GM23338 (cell line): ENCODE data around the gene MYF5. TPM values are rescaled to one million over a fixed set of nuclear protein-coding genes. Genes with fewer than 3 reads are reported as not detected.
A peak's percentile ranks its signal among the peaks of the same experiment; 100 is the strongest.

Experiments
- ATAC-seq: fragments of 200-7000 bp; cut with Tn5 transposase; 3 replicates; pipeline ENCODE4 v1.9.1; 2020
- DNase-seq: peaks from one replicate; pipeline ENCODE4 v3.0.0-alpha.2; 2015; ENCODE audit warnings: low spot score
- H2AFZ ChIP-seq: fragments of 200-600 bp; sonication (generic); 2 replicates; pipeline ENCODE4 v1.8.0; 2016; ENCODE audit warnings: antibody characterized with exemption, mild to moderate bottlenecking, moderate library complexity
- H3F3A ChIP-seq: fragments of 200-600 bp; sonication (generic); replicated peaks from 2 replicates; pipeline ENCODE4 v1.8.0; 2017; ENCODE audit warnings: antibody characterized with exemption, mixed run types, low read depth
- H3K27ac ChIP-seq: fragments of 200-600 bp; sonication (generic); 2 replicates; pipeline ENCODE4 v1.6.1; 2016; ENCODE audit warnings: low read depth
- H3K27me3 ChIP-seq: fragments of 200-600 bp; sonication (generic); 2 replicates; pipeline ENCODE4 v1.8.0; 2016; ENCODE audit warnings: mild to moderate bottlenecking, mixed run types, moderate library complexity; ENCODE audit not compliant: insufficient read depth
- H3K36me3 ChIP-seq: fragments of 200-600 bp; sonication (generic); 2 replicates; pipeline ENCODE4 v1.8.0; 2016; ENCODE audit warnings: mild to moderate bottlenecking; ENCODE audit not compliant: insufficient read depth
- H3K4me1 ChIP-seq: fragments of 200-600 bp; sonication (generic); 2 replicates; pipeline ENCODE4 v1.8.0; 2016; ENCODE audit warnings: mild to moderate bottlenecking, moderate library complexity; ENCODE audit not compliant: insufficient read depth
- H3K4me2 ChIP-seq: fragments of 200-600 bp; sonication (generic); 2 replicates; pipeline ENCODE4 v1.7.1; 2017; ENCODE audit warnings: mixed run types
- H3K4me3 ChIP-seq: fragments of 200-600 bp; sonication (generic); 2 replicates; pipeline ENCODE4 v1.6.1; 2016; ENCODE audit warnings: mixed run types
- H3K79me2 ChIP-seq: fragments of 200-600 bp; sonication (generic); replicated peaks from 2 replicates; pipeline ENCODE4 v1.8.0; 2017; ENCODE audit warnings: mild to moderate bottlenecking; ENCODE audit not compliant: insufficient read depth
- H3K9me2 ChIP-seq: fragments of 200-600 bp; sonication (generic); 2 replicates; pipeline ENCODE4 v1.8.0; 2017; ENCODE audit not compliant: insufficient read depth
- H4K20me1 ChIP-seq: fragments of 200-600 bp; sonication (generic); replicated peaks from 2 replicates; pipeline ENCODE4 v1.8.0; 2017; ENCODE audit warnings: mild to moderate bottlenecking; ENCODE audit not compliant: insufficient read depth
- H3K27ac Mint-ChIP-seq: 2 replicates; pipeline ENCODE4 v1.8.0; 2020; ENCODE audit warnings: inconsistent platforms, mild to moderate bottlenecking, moderate library complexity, mixed read lengths
- H3K27me3 Mint-ChIP-seq: 3 replicates; pipeline ENCODE4 v1.8.0; 2022; ENCODE audit warnings: low read depth, mild to moderate bottlenecking, moderate library complexity, mixed read lengths, inconsistent platforms; ENCODE audit not compliant: insufficient read depth, poor library complexity
- H3K36me3 Mint-ChIP-seq: 3 replicates; pipeline ENCODE4 v1.8.0; 2021; ENCODE audit warnings: low read depth, mild to moderate bottlenecking, inconsistent platforms, moderate library complexity, mixed read lengths
- H3K4me1 Mint-ChIP-seq: 3 replicates; pipeline ENCODE4 v1.8.0; 2020; ENCODE audit warnings: mild to moderate bottlenecking, inconsistent platforms, mixed read lengths
- H3K4me3 Mint-ChIP-seq: 3 replicates; pipeline ENCODE4 v1.8.0; 2021; ENCODE audit warnings: moderate library complexity, mild to moderate bottlenecking, inconsistent platforms, mixed read lengths
- H3K9me3 Mint-ChIP-seq: 3 replicates; pipeline ENCODE4 v1.8.0; 2020; ENCODE audit warnings: moderate library complexity, mild to moderate bottlenecking, inconsistent platforms, mixed read lengths
- CREB1 ChIP-seq: fragments of 250-450 bp; sonication (Bioruptor Pico); IDR thresholded peaks from 2 replicates; pipeline ENCODE4 v1.5.0; 2020; ENCODE audit warnings: low read depth, mild to moderate bottlenecking, moderate library complexity
- ETS1 ChIP-seq: IDR thresholded peaks from 2 replicates; pipeline ENCODE4 v1.6.1; 2016; ENCODE audit warnings: antibody characterized with exemption
- EZH2 ChIP-seq: fragments of 200-600 bp; sonication (generic); IDR thresholded peaks from one replicate; pipeline ENCODE4 v1.8.0; 2017; ENCODE audit warnings: antibody characterized with exemption, mild to moderate bottlenecking, low read depth; ENCODE audit not compliant: unreplicated experiment
- EZH2phosphoT487 ChIP-seq: fragments of 200-600 bp; sonication (generic); IDR thresholded peaks from one replicate; pipeline ENCODE4 v1.8.1; 2018; ENCODE audit warnings: antibody characterized with exemption; ENCODE audit not compliant: unreplicated experiment
- JUNB ChIP-seq: IDR thresholded peaks from one replicate; pipeline ENCODE4 v1.6.1; 2016; ENCODE audit warnings: antibody characterized with exemption; ENCODE audit not compliant: unreplicated experiment
- NANOG ChIP-seq: IDR thresholded peaks from 2 replicates; pipeline ENCODE4 v1.6.1; 2016; ENCODE audit warnings: antibody characterized with exemption, borderline replicate concordance
- POLR2AphosphoS5 ChIP-seq: IDR thresholded peaks from 2 replicates; pipeline ENCODE4 v1.6.1; 2016; ENCODE audit warnings: antibody characterized with exemption, low read depth
- REST ChIP-seq: IDR thresholded peaks from one replicate; pipeline ENCODE4 v1.6.1; 2018; ENCODE audit warnings: antibody characterized with exemption; ENCODE audit not compliant: unreplicated experiment
- ZNF114 ChIP-seq: fragments of 250-450 bp; sonication (Bioruptor Pico); IDR thresholded peaks from 2 replicates; pipeline ENCODE4 v1.5.0; 2020; ENCODE audit warnings: mild to moderate bottlenecking, moderate library complexity
- ZNF462 ChIP-seq: fragments of 250-450 bp; sonication (Bioruptor Pico); IDR thresholded peaks from 2 replicates; pipeline ENCODE4 v1.5.0; 2020; ENCODE audit warnings: mild to moderate bottlenecking, moderate library complexity
- polyA plus RNA-seq: library from polyadenylated mRNA; unstranded; fragments of >200 nt; fragmentation: Nextera tagmentation; extraction: Ambion mirVana; gene quantifications from 2 replicates; pipeline ENCODE4 v1.2.1, GENCODE V29; 2016
- total RNA-seq: library from RNA; depleted of rRNA; stranded (reverse); fragments of >200 nt; shearing (Covaris generic); gene quantifications from 2 replicates; pipeline ENCODE4 v1.2.3, GENCODE V29; 2014

MYF5 gene
- total and polyA plus RNA-seq, 2 experiments from 2014 or later = not detected

- H3K27ac Mint-ChIP-seq = no peak overlapping the region
- ATAC-seq (no peak), DNase-seq (no peak)
- TF ChIP-seq ETS1 (no peak), ZNF462 (no peak), REST (no peak), JUNB (no peak), EZH2phosphoT487 (no peak), CREB1 (CRISPR knock-in tag) (no peak), NANOG (no peak), ZNF114 (CRISPR knock-in tag) (no peak), POLR2AphosphoS5 (no peak), EZH2 (no peak)
- Histone ChIP-seq H3K9me2 (no peaks in the 10 kb centered on the region), H3K79me2 (no peaks in the 10 kb centered on the region), H3K4me1 (peaks cover 76% of the 10 kb centered on the region), H3K36me3 (no peaks in the 10 kb centered on the region), H3F3A (peaks cover 12% of the 10 kb centered on the region; the same call in 1 of the 2 replicates), H4K20me1 (peaks cover 5% of the 10 kb centered on the region; the same call in 1 of the 2 replicates), H3K27ac (no peak overlapping the region), H3K27me3 (peaks cover 99% of the 10 kb centered on the region), H2AFZ (no peak overlapping the region), H3K4me3 (peak overlapping the region; percentile 50), H3K4me2 (peak overlapping the region; percentile 78)
- H3K36me3 Mint-ChIP-seq = no peaks in the 10 kb centered on the region
- H3K4me3 Mint-ChIP-seq = peak overlapping the region; percentile 74
- peaks cover 66% of the 10 kb centered on the region for H3K4me1 Mint-ChIP-seq
- H3K27me3 Mint-ChIP-seq = peaks cover 63% of the 10 kb centered on the region
- H3K9me3 Mint-ChIP-seq = no peaks in the 10 kb centered on the region
Measured at GRCh38 chr12:80713419-80713818, 3.3 kb upstream of the MYF5 start.
